ENCODE results near the gene CGB7. TPM values are rescaled to one million over a fixed set of nuclear protein-coding genes. Genes with fewer than 3 reads are reported as not detected.
A peak's percentile ranks its signal among the peaks of the same experiment; 100 is the strongest.
"Not testable (repeated sequence)": the region's sequence is repeated elsewhere in the genome, so short reads cannot be mapped to it uniquely, and the experiment has no call there.

Gene CGB7
- total RNA-seq, 3 donors from 2014 or later: not detected

GRCh38 chr19:49056101-49056901 lies 1.2 kb downstream of the CGB7 start:
- intact Hi-C loops (cut with DNase I, micrococcal nuclease): no loop called here
- H3K4me3 ChIP-seq: no peak overlapping the region
- no peaks in the 10 kb centered on the region for H3K9me3 ChIP-seq
- DNase-seq (peak; percentile 62 to 77 (median 74)), ATAC-seq (peak; percentile 87)
- TF ChIP-seq CTCF (IDR thresholded peaks at IDR 0.05): no peak
- H3K36me3 ChIP-seq (ENCODE audit: low read depth): no peaks in the 10 kb centered on the region
- H3K4me1 ChIP-seq (ENCODE audit: low read depth): peaks cover 13% of the 10 kb centered on the region

GRCh38 chr19:49050376-49051033 lies 7.0 kb downstream of the CGB7 start:
- H3K4me3 ChIP-seq; H3K4me1 ChIP-seq (ENCODE audit: low read depth); H3K36me3 ChIP-seq (ENCODE audit: low read depth); H3K9me3 ChIP-seq; ATAC-seq; intact Hi-C loops (cut with DNase I, micrococcal nuclease); DNase-seq: not testable (repeated sequence)

- intact Hi-C loops (cut with DNase I, micrococcal nuclease); DNase-seq; H3K4me3 ChIP-seq; H3K4me1 ChIP-seq (ENCODE audit: low read depth); ATAC-seq; H3K36me3 ChIP-seq (ENCODE audit: low read depth); H3K9me3 ChIP-seq: not testable (repeated sequence)
Observed at GRCh38 chr19:49049834-49050233, 7.7 kb downstream of the CGB7 start.

DNA sequence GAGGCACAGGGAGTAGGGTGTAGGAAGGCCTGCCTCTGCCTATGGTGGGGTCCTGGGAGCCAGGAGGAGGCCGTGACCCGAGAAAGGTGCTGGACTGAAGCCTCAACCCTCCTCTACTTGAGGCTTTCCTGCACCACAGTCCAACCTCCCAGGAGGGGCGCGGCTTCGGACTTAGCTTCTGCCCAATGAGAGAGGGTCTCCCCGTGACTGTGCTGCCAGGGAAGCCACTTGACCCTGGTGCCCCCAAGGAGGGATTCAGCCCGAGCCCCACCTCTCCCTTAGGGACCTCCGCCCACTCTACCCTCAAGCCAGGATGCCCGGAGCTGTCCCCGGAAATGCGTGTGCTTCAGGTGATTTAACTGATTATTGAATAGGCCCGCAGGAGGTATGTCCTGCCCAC lies 8.5 kb downstream of the CGB7 start, which contains the start of gene CGB8:
TSS of gene CGB8 (minus strand) at position 101 of the 400 bp plus-strand sequence. CDS start 372 bp downstream, outside the sequence.
- H3K4me3 ChIP-seq; DNase-seq; H3K9me3 ChIP-seq; H3K36me3 ChIP-seq (ENCODE audit: low read depth); ATAC-seq; intact Hi-C loops (cut with DNase I, micrococcal nuclease); H3K4me1 ChIP-seq (ENCODE audit: low read depth): not testable (repeated sequence)

DNA sequence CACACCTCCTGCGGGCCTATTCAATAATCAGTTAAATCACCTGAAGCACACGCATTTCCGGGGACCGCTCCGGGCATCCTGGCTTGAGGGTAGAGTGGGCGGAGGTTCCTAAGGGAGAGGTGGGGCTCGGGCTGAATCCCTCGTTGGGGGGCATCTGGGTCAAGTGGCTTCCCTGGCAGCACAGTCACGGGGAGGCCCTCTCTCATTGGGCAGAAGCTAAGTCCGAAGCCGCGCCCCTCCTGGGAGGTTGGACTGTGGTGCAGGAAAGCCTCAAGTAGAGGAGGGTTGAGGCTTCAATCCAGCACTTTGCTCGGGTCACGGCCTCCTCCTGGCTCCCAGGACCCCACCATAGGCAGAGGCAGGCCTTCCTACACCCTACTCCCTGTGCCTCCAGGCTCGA lies 14.0 kb downstream of the CGB7 start, which contains the start of gene CGB5:
TSS of gene CGB5 (plus strand) at position 301 of the 400 bp plus-strand sequence. CDS start 362 bp downstream, outside the sequence.
- ATAC-seq; DNase-seq; H3K36me3 ChIP-seq (ENCODE audit: low read depth); intact Hi-C loops (cut with DNase I, micrococcal nuclease); H3K9me3 ChIP-seq; H3K4me3 ChIP-seq; H3K4me1 ChIP-seq (ENCODE audit: low read depth): not testable (repeated sequence)

DNA sequence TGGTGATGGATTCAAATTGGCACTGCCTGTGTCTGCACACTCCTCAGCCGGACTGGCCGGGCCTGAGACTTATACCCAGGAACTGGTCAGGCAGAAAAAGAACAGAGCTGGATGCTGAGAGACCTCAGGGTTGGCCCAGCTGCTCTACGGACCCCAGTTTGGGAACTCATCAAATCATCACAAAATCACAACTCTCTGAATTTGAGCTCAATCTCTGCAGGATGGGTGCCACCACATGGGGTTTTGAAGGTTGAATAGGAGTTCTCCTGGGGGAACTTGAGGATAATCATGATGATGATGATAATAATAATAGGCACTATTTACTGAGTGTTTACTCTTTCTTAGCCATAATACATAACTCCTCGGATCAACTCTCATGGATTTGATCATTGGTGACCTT lies 14.9 kb downstream of the CGB7 start:
- DNase-seq; ATAC-seq; H3K4me3 ChIP-seq; H3K36me3 ChIP-seq (ENCODE audit: low read depth); H3K9me3 ChIP-seq; intact Hi-C loops (cut with DNase I, micrococcal nuclease); H3K4me1 ChIP-seq (ENCODE audit: low read depth): not testable (repeated sequence)

DNA sequence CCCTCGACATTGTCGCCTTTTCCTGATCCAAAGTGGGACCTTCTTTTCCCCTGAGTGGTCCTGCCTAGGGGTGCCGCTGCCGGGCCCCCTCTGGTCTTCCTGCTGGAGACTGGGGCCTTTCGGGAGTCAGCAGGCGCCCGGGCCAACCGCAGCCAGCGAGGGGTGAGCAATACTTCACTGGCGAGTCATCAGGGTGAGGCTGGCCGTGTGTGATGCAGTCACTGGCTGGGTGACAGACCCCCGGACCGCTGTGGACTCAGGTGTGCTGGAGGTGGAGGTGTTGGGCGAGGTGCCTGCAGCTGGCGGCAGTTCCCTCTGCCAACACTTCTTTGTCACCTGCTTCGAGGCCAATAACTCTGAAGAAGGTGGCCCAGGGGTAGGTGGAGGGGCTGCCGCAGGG lies 15.4 kb downstream of the CGB7 start:
- Histone ChIP-seq H3K9me3 (no peaks in the 10 kb centered on the region), H3K4me1 (ENCODE audit: low read depth) (no peaks in the 10 kb centered on the region), H3K36me3 (ENCODE audit: low read depth) (no peaks in the 10 kb centered on the region), H3K4me3 (no peak overlapping the region)
- no peak for TF ChIP-seq CTCF (IDR thresholded peaks at IDR 0.05)
- no peak for DNase-seq
- no peak for ATAC-seq
- intact Hi-C loops (cut with DNase I, micrococcal nuclease): no loop called here

GRCh38 chr19:49039736-49040135 lies 17.8 kb downstream of the CGB7 start:
- intact Hi-C loops (cut with DNase I, micrococcal nuclease); DNase-seq; H3K36me3 ChIP-seq (ENCODE audit: low read depth); ATAC-seq; H3K9me3 ChIP-seq; H3K4me1 ChIP-seq (ENCODE audit: low read depth); H3K4me3 ChIP-seq: not testable (repeated sequence)

DNA sequence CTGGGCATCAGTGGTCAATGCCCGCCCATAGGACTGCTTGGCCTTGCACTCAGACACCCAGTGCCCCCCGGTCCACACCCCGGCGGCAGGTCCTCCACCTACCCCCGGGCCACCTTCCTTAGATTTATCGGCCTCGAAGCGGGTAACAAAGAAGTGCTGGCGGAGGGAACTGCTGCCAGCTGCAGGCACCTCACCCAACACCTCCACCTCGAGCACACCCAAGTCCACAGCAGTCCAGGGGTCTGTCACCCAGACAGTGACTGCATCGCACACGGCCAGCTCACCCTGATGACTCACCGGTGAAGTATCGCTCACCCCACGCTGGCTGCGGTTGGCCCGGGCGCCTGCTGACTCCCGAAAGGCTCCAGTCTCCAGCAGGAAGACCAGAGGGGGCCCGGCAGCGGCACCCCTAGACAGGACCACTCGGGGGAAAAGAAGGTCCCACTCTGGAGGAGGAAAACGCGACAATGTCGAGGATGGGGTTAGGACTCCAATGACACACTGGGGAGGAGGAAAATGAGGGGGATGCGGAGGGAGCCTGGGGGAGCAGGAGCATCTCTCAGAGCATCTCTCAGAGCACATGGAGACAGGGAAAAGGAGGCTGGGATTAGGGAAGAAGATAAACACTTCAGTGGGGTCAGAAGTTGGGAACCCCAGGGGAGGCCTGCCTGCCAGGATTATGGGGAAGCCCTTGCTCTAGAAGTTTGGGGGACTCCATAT lies 18.8 kb downstream of the CGB7 start:
- intact Hi-C loops (cut with DNase I, micrococcal nuclease); ATAC-seq; H3K4me3 ChIP-seq; DNase-seq; H3K4me1 ChIP-seq (ENCODE audit: low read depth); H3K9me3 ChIP-seq; H3K36me3 ChIP-seq (ENCODE audit: low read depth): not testable (repeated sequence)

- intact Hi-C loops (cut with DNase I, micrococcal nuclease); H3K4me1 ChIP-seq (ENCODE audit: low read depth); H3K9me3 ChIP-seq; H3K36me3 ChIP-seq (ENCODE audit: low read depth); ATAC-seq; DNase-seq; H3K4me3 ChIP-seq: not testable (repeated sequence)
Observed at GRCh38 chr19:49038111-49038510, 19.4 kb downstream of the CGB7 start.

- ATAC-seq; intact Hi-C loops (cut with DNase I, micrococcal nuclease); DNase-seq; H3K4me1 ChIP-seq (ENCODE audit: low read depth); H3K9me3 ChIP-seq; H3K36me3 ChIP-seq (ENCODE audit: low read depth); H3K4me3 ChIP-seq: not testable (repeated sequence)
Observed at GRCh38 chr19:49036815-49037214, 20.7 kb downstream of the CGB7 start, which contains the start of gene CGB1. Gene CGB1 (minus strand): TSS chr19:49036895. CDS start chr19:49036711, 184 bp downstream.
